Activated T-helper 2 cell treated with anti-CD3 and anti-CD28 coated beads, Interferon-gamma antibody, Interleukin-2, Interleukin-4, amounts not matched to agents 10 μg/mL and 5 μg/mL and 100 μg/mL, durations not matched to agents 14 hours and 24 hours and 36 hours (primary cell): Measurements from ENCODE around the gene CFAP206. TPM values are rescaled to one million over a fixed set of nuclear protein-coding genes. Genes with fewer than 3 reads are reported as not detected.

Experiments
- DNase-seq: peaks from one replicate; pipeline ENCODE4 v3.0.0; 2021; ENCODE audit warnings: low spot score
- H3K27ac Mint-ChIP-seq: one replicate; pipeline ENCODE4 v1.8.0; 2021; ENCODE audit warnings: mixed read lengths
- H3K27me3 Mint-ChIP-seq: one replicate; pipeline ENCODE4 v1.8.0; 2021; ENCODE audit warnings: low read depth, mixed read lengths
- H3K36me3 Mint-ChIP-seq: one replicate; pipeline ENCODE4 v1.8.0; 2021; ENCODE audit warnings: low read depth, mixed read lengths
- H3K4me1 Mint-ChIP-seq: one replicate; pipeline ENCODE4 v1.8.0; 2021; ENCODE audit warnings: low read depth, mixed read lengths
- H3K4me3 Mint-ChIP-seq: one replicate; pipeline ENCODE4 v1.8.0; 2021; ENCODE audit warnings: low read depth, mild to moderate bottlenecking, moderate library complexity, mixed read lengths
- H3K9me3 Mint-ChIP-seq: one replicate; pipeline ENCODE4 v1.8.0; 2021; ENCODE audit warnings: mixed read lengths
- intact Hi-C: fragments of 100-400 bp; cut with micrococcal nuclease; formaldehyde crosslinking; loops from one replicate; pipeline ENCODE4 v1.15.1; 2023
- total RNA-seq: library from RNA; stranded (reverse); gene quantifications from 2 replicates; pipeline ENCODE4 v1.2.3, GENCODE V29; 2022

The CFAP206 gene
- total RNA-seq, 1 donor from 2014 or later, result not detected

DNA sequence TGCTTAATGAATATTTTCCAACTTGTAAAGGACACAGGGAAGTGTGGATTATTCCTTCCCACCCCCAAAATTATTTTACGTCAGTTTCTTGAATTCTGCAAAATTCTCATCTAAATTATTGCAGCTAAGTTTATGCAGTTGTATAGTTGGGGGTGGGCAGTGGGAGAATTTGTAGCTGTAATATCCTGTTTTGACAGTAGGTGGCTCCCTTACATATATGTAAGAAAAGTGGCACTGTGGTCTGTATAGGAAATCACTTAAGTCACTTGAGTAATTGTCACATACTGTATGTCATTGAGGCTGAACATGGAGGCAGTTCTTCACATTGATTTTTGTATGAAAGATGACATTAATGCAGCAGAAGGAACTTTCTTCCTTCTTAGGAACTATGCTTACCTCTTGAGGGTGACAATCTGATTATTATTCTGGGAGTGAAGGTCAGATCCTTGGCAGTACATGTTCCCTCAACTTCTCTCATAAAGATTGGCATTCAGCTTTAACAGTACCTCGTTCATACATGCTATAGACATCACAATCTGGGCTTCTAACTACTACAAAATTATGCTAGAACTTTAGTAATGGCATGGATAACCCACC is 14.6 kb upstream of the CFAP206 start:
- intact Hi-C loops, result loop anchor here (2.0 to 5.0 kb wide), 3 partner anchors 79 to 1478 kb away; partner anchors contain the start of gene SLC35A1
- no peaks in the 10 kb centered on the region for H3K36me3 Mint-ChIP-seq
- no peak for DNase-seq
- H3K9me3 Mint-ChIP-seq, result no peaks in the 10 kb centered on the region
- no peak overlapping the region for H3K4me3 Mint-ChIP-seq
- no peaks in the 10 kb centered on the region for H3K4me1 Mint-ChIP-seq
- H3K27ac Mint-ChIP-seq, result no peak overlapping the region
- no peaks in the 10 kb centered on the region for H3K27me3 Mint-ChIP-seq

DNA sequence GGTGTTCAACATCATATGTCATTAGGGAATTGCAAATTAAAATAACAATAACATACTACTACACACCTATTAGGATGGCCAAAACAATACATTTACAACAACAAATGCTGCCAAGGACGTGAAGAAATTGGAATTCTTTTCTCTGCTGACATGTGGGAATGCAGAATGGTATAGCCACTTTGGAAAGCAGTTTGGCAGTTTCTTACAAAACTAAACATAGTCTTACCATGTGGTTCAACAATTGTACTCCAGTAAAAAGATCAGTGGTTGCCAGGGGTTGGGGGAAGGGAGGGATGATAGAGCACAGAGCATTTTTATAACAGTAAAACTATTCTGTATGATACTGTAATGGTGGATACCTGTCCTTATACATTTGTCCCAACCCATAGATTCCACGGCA is 12.3 kb upstream of the CFAP206 start:
- no peaks in the 10 kb centered on the region for H3K27me3 Mint-ChIP-seq
- intact Hi-C loops, result no loop called here
- H3K27ac Mint-ChIP-seq, result no peak overlapping the region
- H3K9me3 Mint-ChIP-seq, result no peaks in the 10 kb centered on the region
- no peak for DNase-seq
- no peak overlapping the region for H3K4me3 Mint-ChIP-seq
- no peaks in the 10 kb centered on the region for H3K36me3 Mint-ChIP-seq
- H3K4me1 Mint-ChIP-seq, result no peaks in the 10 kb centered on the region

DNA sequence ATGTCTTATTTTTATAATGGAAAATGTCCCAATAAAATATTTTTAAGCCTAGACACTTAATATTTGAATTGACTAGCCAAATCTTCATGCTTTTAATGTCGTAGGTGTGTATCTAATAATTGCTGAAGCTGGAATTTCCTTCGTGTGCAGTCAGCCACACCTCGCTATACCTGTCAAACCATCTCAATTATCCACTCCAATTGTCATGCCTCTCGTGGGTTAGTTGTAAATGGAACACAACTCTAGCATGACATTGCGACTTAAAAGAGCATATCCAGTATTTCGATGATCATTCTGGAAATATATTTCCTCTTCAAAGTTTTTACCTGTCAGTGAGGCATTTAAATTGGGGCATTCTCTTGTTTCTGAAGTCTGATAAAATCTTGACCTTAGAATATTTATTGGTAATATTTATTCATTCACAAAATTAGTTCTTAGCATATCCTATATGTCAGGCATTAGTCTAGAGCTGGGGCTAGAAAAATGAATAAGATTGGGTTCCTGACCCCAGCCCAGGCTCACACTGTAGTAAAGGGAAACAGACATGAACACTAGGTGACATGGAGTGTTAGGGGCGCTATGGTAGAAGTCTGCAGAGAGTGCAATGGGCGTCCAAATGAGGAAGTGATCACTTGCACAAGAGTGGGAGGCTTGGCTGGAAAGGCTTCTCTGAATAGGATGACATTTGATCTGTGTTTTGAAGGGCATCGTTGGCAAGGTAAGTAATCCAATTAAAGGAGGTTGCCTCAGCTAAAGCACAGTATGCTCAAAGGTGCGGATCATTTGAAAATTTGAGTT is 11.0 kb upstream of the CFAP206 start:
- Mint-ChIP-seq H3K36me3 (no peaks in the 10 kb centered on the region), H3K4me1 (no peaks in the 10 kb centered on the region), H3K4me3 (no peak overlapping the region), H3K27ac (no peak overlapping the region), H3K9me3 (no peaks in the 10 kb centered on the region), H3K27me3 (no peaks in the 10 kb centered on the region)
- no peak for DNase-seq
- intact Hi-C loops, result no loop called here

DNA sequence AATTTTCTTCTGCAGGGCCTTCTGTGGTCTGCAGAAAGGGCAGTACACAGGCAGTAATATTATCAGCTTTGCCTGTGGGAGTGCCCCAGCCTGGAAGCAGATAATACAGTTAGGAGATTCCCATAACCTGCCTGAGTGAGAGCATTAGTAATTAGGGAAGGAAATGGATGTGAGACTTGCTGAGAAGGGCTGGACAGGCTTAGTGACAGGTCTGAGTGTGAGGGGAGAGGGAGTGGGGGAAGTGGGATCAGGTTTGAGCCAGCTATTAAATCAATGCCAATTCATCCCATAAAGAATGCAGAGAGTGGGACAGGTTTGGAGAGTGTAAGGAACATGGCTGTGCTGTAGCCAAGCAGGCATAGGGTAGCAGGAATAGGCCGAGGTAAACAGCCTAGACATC is 10.1 kb upstream of the CFAP206 start:
- intact Hi-C loops, result no loop called here
- Mint-ChIP-seq H3K4me3 (no peak overlapping the region), H3K27ac (no peak overlapping the region), H3K9me3 (no peaks in the 10 kb centered on the region), H3K4me1 (no peaks in the 10 kb centered on the region), H3K27me3 (no peaks in the 10 kb centered on the region), H3K36me3 (no peaks in the 10 kb centered on the region)
- DNase-seq, result no peak

DNA sequence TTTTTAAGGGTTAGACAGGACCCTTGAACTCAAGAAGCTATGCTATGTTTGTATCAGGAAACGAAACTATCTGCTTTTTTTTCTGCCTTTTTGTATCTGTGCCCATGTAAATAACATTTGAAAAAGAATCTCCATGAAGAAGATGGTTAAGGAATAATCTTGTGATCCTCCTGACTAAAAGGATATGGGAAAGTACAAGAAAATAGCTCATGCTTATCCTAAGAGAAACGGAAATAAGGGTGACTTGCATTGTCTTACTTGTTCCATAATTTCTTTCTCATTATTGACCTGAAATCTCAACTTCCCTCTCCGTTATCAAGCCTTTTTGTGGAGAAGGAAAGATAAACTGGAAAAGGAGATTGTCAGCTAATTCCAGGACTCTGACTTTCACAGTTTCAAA is 5.9 kb upstream of the CFAP206 start:
- Mint-ChIP-seq H3K27ac (no peak overlapping the region), H3K27me3 (peaks cover 15% of the 10 kb centered on the region), H3K4me3 (no peak overlapping the region), H3K4me1 (no peaks in the 10 kb centered on the region), H3K36me3 (no peaks in the 10 kb centered on the region), H3K9me3 (no peaks in the 10 kb centered on the region)
- DNase-seq, result no peak
- intact Hi-C loops, result no loop called here

- no peak for DNase-seq
- Mint-ChIP-seq H3K4me3 (peak overlapping the region; percentile 79), H3K9me3 (no peaks in the 10 kb centered on the region), H3K27ac (no peak overlapping the region), H3K27me3 (peaks cover 29% of the 10 kb centered on the region), H3K4me1 (peaks cover 7% of the 10 kb centered on the region), H3K36me3 (no peaks in the 10 kb centered on the region)
- intact Hi-C loops, result loop anchor here (5.0 kb wide), 1 partner anchor 255 kb away; no protein-coding TSS in a partner anchor
Measured at GRCh38 chr6:87407561-87407900, 241 bp upstream of the CFAP206 start.

- Mint-ChIP-seq H3K27me3 (peaks cover 26% of the 10 kb centered on the region), H3K27ac (no peak overlapping the region), H3K9me3 (no peaks in the 10 kb centered on the region), H3K36me3 (no peaks in the 10 kb centered on the region), H3K4me1 (peaks cover 7% of the 10 kb centered on the region), H3K4me3 (peak overlapping the region; percentile 79)
- intact Hi-C loops, result loop anchor here (1.0 to 5.0 kb wide), 3 partner anchors 64 to 256 kb away; partner anchors contain the start of genes SLC35A1 and SMIM8
- DNase-seq, result no peak
Measured at GRCh38 chr6:87408721-87409155, 966 bp downstream of the CFAP206 start.

GRCh38 chr6:87419266-87419665 is 11.5 kb downstream of the CFAP206 start:
- no peaks in the 10 kb centered on the region for H3K9me3 Mint-ChIP-seq
- DNase-seq, result no peak
- H3K4me3 Mint-ChIP-seq, result no peak overlapping the region
- H3K27me3 Mint-ChIP-seq, result peaks cover 3% of the 10 kb centered on the region
- H3K27ac Mint-ChIP-seq, result no peak overlapping the region
- no peaks in the 10 kb centered on the region for H3K4me1 Mint-ChIP-seq
- intact Hi-C loops, result no loop called here
- no peaks in the 10 kb centered on the region for H3K36me3 Mint-ChIP-seq

DNA sequence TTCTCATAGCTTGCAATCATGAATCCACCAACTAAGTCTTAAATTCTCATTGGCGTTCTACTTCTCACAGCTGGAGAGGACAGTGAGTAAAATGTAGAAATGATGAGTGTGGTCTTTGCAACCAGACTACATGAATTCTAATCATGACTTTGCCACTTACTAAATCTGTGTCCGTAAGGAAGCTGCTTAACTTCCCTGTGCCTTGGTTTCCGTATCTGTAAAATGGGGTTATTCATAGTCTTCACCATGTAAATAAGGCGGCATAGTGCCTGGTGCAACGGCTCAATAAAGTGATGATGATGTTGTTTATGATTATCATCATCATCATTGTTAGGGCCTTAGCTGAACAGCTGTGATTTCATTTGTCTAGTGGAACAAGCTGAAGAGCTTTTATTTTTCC is 12.6 kb downstream of the CFAP206 start:
- Mint-ChIP-seq H3K36me3 (no peaks in the 10 kb centered on the region), H3K27ac (no peak overlapping the region), H3K4me1 (no peaks in the 10 kb centered on the region), H3K9me3 (no peaks in the 10 kb centered on the region), H3K27me3 (peaks cover 3% of the 10 kb centered on the region), H3K4me3 (no peak overlapping the region)
- DNase-seq, result no peak
- intact Hi-C loops, result no loop called here

DNA sequence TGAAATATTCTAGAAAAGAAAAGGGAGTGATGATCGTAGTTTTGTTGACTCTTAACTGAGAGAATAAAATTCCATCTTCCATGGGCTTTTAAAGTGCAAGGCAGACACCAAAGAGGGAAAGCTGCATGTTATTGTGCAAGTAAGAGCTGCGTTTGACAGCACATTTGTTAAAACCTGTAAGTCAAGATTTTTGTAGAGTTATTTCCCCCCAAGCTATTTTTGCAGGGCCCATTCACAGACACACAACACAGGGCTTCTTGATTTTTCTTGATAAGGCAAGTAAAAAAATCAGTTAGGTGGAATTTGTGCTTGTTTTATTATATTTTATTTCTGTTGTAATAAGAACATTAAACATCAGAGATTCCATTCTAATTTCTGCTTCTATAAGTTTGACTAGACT is 13.8 kb downstream of the CFAP206 start:
- no peaks in the 10 kb centered on the region for H3K36me3 Mint-ChIP-seq
- H3K27ac Mint-ChIP-seq, result no peak overlapping the region
- no peak overlapping the region for H3K4me3 Mint-ChIP-seq
- no peak for DNase-seq
- peaks cover 2% of the 10 kb centered on the region for H3K27me3 Mint-ChIP-seq
- no peaks in the 10 kb centered on the region for H3K4me1 Mint-ChIP-seq
- intact Hi-C loops, result no loop called here
- H3K9me3 Mint-ChIP-seq, result no peaks in the 10 kb centered on the region

- intact Hi-C loops, result no loop called here
Measured at GRCh38 chr6:87426789-87427188, 19.0 kb downstream of the CFAP206 start.

DNA sequence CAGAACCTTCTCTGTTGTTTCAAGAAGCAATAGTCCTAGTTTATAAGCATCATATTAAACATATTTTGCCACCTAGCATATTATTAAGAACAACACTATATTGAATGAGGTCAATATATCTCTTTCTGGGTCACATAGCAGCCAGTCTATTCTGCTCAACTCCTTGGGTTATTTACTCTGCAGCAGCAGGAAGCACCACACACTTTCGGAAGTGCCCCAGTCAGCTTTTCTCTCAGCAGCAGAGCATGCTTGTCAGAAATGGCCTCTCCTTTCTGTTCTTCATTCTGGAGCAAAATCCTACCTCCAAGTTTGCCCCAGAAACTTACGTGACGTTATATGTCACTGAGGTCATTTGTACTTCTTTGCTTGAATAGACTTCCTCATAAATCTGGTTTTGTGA is 22.7 kb downstream of the CFAP206 start:
- H3K9me3 Mint-ChIP-seq, result no peaks in the 10 kb centered on the region
- peaks cover 7% of the 10 kb centered on the region for H3K27me3 Mint-ChIP-seq
- H3K36me3 Mint-ChIP-seq, result no peaks in the 10 kb centered on the region
- DNase-seq, result no peak
- no peaks in the 10 kb centered on the region for H3K4me1 Mint-ChIP-seq
- intact Hi-C loops, result no loop called here
- no peak overlapping the region for H3K27ac Mint-ChIP-seq
- no peak overlapping the region for H3K4me3 Mint-ChIP-seq

More at GRCh38 chr6:87426789-87427188, 19.0 kb downstream of the CFAP206 start:
- Mint-ChIP-seq H3K4me3 (no peak overlapping the region), H3K36me3 (no peaks in the 10 kb centered on the region), H3K27ac (no peak overlapping the region), H3K27me3 (peaks cover 7% of the 10 kb centered on the region), H3K9me3 (no peaks in the 10 kb centered on the region), H3K4me1 (no peaks in the 10 kb centered on the region)
- DNase-seq, result no peak

DNA sequence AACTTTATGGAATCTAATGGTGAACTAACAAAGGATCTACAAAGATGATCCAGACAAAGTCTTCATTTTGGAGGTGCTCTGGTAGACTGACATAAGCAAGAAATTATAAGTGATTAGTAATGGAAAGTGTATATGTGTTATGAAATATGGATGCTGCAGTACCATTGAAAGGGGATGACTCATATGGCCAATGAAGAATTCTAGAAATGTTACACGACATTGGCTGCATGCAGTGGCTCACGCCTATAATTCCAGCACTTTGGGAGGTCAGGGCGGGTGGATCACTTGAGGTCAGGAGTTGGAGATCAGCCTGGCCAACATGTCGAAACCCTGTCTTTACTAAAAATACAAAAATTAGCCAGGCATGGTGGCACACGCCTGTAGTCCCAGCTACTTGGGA is 23.5 kb downstream of the CFAP206 start:
- Mint-ChIP-seq H3K4me3 (no peak overlapping the region), H3K36me3 (no peaks in the 10 kb centered on the region), H3K27me3 (peaks cover 7% of the 10 kb centered on the region), H3K9me3 (no peaks in the 10 kb centered on the region), H3K27ac (no peak overlapping the region), H3K4me1 (no peaks in the 10 kb centered on the region)
- no peak for DNase-seq
- intact Hi-C loops, result no loop called here
